HG03432 (cell line): ENCODE measurements around the gene ARL3.
"Not testable (repeated sequence)": the region's sequence is repeated elsewhere in the genome, so short reads cannot be mapped to it uniquely, and the experiment has no call there.

ENCODE experiments used
- ATAC-seq: cut with Tn5 transposase; IDR thresholded peaks from one replicate; pipeline ENCODE4 v1.9.1; 2021; ENCODE audit warnings: mild to moderate bottlenecking, moderate library complexity; ENCODE audit not compliant: unreplicated experiment

ARL3 gene, protein sequence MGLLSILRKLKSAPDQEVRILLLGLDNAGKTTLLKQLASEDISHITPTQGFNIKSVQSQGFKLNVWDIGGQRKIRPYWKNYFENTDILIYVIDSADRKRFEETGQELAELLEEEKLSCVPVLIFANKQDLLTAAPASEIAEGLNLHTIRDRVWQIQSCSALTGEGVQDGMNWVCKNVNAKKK

DNA sequence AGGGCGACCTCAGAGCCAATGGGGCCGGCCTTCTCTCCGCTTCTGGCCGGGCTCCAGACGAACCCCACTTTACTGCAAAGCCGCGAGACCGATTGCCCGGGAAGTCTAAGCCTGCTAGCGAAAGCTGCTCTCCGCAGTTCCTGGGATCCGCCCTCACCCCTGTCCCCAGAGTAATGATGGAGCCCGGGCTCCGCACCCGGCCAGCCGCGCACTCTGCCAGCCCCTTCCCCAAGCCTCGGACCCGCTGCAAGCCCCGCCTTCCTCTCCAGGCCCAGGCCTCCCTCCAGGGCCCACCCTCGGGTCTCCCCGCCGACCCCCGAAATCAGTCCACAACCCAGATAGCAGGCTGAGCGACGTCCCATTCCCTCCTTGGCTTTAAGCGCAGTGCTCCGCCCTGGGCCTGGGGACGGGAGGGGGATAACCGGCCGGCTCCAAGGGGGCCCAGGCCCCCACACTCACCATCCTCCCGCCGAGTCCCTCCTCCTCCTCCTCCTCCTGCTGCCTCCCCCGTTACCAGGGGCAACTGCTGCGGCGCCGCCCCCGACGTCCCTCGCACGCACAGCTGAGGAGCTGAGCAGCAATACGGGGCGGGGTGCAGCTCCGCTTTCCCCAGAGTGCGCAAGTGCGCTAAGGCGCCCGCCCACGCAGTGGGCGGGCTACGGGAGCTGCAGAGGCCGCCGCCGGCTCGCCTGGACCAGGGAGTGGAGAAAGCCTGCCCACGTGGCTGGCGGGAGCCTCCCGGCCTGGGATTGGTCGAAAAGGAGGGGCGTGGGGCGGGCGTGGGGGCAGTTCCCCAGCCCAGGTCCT lies at the start of gene ARL3:
Gene ARL3 (minus strand): TSS at position 584 of the 807 bp plus-strand sequence. CDS start 122 bp downstream, at position 462.
- peak; percentile 86 for ATAC-seq

DNA sequence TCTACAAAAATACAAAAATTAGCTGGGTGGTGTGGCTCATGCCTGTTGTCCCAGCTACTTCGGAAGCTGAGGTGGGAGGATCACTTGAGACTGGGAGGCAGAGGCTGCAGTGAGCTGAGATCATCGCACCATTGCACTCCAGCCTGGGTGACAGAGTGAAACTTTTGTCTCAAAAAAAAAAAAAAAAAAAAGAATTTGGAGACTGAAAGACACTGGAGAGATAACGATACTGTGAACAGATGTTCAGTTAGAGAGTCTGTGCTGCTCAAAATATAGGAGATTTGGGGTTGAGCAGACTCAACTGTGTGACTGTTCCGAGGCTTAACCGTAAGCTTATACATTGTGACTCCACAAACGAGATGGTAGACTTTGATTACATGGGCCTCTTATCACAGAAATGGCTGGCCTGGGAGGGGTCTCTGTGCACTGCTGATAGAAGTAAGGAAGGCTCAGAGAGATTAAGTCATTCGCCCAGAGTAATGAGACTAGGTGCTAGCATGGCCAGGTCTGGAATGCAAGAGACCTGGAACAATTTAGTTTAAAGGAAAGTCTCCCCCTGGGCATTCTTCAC lies 48.9 kb upstream of the ARL3 start:
- no peak for ATAC-seq

DNA sequence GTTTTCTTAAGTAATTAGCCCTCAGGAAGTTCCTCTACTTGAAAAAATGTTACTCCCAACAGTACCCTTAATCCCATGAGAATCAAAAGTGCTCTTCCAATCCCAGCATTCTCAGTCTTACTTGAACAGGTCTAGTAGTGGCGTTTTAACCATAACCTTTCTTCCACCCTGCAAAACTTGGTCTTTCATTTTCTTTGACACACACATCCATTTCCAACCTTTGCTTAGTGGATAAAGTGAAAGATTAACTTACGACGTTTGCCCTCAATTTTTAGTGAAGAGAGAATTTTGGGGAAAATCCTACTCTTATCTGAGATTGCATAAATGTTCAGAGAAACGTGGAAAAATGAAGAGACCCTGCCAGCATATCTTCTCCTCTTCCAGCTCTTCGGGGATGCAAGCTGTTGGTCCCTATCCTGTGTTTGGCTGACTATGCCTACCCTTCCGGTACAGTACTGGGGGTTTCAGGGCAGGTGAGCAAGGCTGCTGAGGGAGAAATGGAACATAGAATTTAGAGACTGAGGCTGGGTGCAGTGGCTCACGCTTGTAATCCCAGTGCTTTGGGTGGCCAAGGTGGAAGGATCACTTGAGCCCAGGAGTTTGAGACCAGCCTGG lies 48.3 kb upstream of the ARL3 start:
- no peak for ATAC-seq

DNA sequence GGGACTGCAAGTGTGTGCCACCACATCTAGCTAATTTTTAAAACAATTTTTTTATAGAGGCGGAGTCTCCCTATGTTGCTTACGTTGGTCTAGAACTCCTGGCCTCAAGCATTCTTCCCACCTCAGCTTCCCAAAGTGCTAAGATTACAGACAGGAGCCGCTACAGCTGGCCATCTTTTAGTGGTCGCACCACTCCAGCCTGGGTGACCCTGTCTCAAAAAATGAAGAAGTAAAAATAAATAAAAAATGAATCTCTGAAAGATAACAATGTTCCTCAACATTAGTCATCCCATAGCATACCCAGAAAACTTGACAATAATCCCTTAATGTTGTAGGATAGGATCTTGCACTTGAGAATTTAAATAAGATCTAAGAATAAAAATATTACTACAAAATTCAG lies 47.8 kb upstream of the ARL3 start:
- ATAC-seq, result no peak

DNA sequence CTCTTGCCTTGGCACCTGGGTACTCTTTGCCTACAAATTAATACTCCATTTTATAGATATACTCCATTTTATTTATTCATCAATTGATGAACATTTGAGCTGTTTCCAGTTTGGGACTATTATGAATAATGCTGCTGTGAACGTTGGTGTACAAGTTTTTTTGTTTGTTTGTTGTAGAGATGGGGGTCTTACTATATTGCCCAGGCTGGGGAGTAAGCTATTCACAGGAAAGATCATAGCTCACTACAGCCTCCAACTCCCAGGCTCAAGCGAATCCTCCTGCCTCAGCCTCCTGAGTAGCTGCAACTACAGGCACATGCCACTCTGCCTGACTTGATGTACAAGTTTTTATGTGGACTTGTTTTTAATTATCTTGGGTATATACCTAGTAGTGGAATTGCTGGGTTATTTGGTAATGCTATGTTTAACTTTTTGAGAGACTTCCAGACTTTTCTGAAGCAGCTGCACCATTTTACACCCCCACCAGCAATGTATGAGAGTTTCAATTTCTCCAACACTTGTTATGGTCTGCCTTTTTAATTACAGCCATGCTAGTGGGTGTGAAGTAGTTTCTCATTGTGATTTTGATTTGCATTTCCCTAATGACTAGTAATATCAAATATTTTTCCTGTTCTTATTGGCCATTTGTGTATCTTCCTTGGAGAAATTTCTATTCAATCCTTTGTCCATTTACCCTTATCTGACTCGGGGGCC lies 45.5 kb upstream of the ARL3 start:
- no peak for ATAC-seq

DNA sequence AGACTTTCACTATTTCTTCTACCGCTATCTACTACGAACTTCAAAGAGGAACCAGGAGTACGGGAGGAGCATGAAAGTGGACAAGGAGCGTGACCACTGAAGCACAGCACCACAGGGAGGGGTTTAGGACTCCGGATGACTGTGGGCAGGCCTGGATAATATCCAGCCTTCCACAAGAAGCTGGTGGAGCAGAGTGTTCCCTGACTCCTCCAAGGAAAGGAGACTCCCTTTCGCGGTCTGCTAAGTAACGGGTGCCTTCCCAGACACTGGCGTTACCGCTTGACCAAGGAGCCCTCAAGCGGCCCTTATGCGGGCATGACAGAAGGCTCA lies 44.7 kb upstream of the ARL3 start:
- not testable (repeated sequence) for ATAC-seq

DNA sequence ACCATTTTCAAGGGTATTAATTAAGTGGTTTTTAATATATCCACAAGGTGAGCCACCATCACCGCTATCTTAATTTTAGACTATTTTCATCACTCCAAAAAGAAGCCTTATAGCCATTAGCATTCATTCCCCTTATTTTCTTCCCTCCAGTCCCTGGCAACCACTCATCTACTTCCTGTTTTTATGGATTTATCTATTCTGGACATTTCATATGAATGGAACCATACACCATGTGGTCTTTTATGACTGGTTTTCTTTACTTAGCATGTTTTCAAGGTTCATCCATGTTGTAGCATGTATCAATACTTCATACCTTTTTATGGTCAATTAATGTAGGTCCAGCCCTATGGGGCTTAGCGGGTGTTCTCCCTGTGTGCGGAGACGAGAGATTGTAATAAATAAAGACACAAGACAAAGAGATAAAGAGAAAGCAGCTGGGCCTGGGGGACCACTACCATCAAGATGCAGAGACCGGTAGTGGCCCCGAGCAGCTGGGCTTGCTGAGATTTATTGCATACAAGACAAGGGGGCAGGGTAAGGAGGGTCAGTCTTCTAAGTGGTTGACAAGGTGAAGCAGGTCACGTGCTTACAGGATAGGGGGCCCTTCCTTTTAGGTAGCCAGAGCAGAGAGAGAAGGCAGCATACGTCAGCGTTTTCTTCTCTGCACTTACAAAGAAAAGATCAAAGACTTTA lies 44.2 kb upstream of the ARL3 start:
- ATAC-seq, result no peak

DNA sequence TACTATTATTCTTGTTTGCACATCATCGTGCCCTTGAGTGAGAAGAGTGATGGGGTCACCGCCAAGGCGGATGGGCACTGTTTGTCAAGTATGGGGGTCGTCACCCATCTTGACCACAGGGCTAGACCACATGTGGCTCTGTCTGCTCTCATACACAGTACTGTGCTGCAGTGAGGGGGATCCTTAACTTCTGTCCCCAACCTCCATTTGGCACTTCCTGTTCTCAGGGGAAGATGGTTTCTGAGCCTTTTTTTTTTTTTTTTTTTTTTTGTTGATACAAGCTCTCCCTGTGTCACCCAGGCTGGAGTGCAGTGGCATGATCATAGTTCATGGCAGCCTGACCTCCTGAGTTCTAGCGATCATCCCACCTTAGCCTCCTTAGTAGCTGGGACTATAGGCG lies 43.1 kb upstream of the ARL3 start:
- ATAC-seq, result no peak

DNA sequence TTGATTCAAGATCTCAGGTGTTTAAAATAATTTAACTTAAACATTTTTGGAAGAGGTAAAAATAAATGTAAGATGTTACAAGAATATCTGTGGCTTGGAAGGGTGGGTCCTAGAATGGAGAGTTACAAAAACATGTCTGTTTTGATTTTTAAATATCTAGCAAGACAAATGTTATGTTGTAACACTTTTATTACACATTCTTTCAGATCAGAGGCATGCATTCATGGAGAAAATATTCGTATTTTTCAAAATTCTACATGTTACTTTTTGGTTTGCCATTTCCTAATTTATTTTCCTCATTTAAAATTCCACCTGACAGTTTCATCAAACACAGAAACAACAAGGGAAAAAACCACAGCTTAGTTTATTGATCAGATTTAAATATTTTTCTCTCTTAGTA lies 39.5 kb upstream of the ARL3 start:
- ATAC-seq, result no peak

DNA sequence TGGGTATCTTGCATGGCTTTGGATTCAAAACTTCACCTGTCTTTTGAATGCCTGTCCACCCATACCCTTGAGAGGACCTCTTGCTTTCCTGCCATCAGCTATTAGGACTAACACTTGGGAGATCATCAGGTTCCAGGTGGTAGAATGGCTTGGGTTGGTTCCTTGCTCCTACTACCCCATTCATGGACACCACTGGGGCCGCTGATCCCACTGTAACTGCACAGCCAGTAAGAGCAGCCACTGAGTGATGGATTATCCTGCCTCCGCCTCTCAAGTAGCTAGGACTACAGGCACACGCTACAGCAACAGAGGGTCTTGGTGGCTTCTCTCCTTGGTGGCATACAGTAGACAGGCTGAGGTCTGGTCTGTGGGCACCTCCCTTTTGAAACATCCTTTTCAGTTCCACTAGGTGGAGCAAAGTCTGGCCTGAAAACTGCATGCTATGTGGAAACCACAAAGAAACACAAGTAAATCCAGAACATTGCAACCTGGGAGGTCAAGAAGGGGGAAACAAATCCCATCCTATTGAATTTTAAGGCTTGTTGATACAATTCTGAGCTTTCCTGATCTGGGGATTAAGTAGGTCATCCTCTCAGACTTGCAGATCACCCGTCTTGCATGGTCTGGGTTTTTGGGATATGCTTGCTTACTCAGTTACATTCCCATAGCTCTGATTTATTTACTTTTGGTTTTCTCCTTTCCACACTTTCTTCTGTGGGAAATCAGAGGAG lies 38.9 kb upstream of the ARL3 start:
- ATAC-seq, result no peak

DNA sequence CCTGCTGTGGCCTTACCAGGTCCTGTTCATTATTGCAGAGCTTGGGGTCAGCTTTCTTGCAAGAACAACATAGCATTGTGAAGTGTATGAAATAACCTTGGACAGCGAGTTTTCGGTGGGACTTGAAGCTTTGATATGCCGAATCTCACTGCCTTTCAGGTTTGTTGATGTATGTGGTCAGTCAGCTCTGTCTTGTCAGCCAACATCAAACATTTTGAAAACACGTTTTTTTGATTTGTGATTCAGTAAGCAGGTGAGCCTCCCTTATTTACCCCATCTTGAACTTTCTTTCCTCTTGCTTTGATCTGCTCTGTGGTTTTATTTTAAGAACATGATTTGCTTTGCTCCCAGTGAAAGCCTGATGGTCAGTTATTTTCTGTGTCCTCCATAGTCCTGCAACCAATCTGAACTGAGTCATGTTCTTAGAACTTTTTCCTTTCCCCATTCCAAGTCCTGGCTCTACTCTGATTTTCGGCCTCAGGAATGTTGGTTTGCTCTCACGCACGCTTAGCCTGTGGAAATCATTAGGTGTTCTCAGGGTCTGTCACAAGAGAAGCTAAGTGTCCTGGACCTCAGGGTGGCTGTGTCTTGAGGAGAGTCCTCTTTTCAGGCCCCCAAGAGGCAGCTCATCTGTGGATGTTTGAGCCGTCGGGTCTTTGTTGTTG lies 38.2 kb upstream of the ARL3 start:
- no peak for ATAC-seq

DNA sequence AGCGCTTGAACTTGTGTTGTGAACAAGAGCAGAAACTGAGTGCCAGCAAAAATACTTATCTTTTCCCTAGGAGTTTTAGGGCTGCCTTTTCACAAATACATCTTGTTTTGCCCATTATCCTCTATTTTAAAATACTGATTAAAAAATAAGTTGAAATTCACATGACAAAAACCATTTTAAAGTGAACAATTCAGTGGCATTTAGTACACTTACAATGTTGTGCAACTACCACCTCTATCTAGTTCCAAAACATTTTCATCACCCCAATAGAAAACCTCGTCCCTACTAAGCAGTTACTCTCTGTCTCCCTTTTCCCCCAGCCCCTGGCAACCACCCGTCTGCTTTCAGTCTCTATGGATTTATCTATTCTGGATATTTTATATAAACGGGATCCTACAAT lies 31.0 kb upstream of the ARL3 start:
- ATAC-seq, result no peak

DNA sequence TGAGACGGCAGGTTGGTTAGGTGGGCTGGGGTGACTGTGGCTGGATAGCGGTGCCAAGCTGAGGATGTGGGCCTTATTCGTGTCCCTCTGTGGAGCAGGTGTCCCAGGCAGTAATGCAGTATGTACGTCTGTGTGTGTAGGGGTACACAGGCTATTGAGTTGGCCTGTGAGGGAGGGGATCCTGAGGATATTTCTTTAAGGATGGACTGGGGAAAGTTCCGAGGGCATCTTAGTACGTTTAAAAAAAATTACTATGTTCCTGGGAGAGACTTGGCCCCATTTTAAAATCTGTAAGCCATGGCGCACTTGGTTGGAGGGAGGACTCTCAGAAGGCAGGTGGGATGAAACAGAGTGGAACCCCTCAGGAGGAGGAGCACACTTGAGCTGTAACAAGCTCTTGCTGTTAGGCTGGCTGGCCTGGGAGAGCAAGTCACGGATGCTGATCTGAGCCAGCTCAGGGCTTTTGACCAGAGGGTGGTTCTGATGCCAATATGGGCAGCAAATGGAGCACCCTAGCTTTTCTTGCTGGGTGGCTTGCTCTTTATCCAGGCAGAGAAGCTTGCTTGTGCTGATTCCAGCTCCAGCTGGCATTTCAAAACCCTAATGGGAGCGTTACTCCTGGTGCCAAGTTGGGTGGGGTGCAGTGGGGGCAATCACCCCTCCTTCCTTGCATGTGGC lies 30.3 kb upstream of the ARL3 start:
- no peak for ATAC-seq

DNA sequence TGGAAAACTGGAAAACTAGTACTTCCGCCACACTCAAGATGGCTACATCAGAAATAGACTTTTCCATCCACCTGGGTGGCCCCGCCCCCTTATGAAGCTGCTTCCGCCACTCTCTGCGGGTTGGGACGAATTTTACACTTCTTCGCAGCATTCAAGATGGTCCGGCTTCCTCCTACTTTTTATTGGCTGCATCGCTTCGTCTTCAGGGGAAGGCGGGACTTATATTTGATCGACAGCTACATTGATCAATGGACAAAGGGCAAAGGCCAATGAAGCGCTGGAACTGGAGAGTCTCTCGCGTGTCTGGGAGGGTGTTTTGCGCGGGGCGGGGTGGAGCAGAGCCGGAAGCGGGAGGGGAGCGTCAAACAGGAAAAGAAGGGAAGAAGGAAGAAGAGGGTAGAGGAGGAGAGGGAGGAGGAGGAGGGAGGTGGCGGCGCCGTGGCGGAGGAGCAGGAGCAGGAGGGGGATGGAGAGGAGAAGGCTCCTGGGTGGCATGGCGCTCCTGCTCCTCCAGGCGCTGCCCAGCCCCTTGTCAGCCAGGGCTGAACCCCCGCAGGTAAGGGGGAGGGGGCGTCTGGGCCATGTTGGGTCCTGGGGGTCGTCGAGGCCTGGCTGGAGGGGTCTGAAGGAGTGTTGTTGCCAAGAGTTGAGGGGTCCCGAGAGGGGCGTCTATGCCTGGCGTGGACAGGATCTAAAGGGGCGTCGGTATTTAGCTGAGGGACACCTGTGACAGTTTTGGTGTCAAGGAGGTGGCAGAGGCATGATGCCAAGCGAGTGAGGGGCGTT lies 29.6 kb upstream of the ARL3 start, which contains the start of gene WBP1L:
Gene WBP1L (plus strand): TSS at position 361 of the 786 bp plus-strand sequence. CDS start 106 bp downstream, at position 467.
- ATAC-seq, result peak; percentile 96

DNA sequence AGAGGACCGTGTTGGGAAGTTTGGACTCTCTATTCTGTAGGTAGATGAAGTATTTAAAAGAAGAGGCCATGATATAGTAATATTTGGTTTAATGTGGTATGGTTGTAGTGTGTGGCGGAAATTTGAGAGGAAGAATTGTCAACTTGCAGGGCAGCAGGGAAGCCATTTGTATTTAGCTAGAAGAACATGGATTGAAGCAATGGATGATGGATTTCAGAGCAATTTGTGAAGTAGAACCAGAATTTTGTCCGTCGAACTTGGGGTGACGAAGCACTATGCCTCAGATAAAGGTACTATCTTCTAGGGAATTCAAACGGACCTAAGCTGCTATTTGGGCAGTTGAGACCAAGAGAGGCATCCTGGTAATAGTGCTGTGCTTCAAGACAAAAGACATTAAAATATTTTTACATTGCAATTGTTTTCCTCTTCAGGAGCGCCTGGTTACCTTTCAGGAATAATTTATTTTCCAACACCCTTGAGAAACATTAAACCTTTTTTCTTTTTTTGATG lies 28.9 kb upstream of the ARL3 start:
- no peak for ATAC-seq

DNA sequence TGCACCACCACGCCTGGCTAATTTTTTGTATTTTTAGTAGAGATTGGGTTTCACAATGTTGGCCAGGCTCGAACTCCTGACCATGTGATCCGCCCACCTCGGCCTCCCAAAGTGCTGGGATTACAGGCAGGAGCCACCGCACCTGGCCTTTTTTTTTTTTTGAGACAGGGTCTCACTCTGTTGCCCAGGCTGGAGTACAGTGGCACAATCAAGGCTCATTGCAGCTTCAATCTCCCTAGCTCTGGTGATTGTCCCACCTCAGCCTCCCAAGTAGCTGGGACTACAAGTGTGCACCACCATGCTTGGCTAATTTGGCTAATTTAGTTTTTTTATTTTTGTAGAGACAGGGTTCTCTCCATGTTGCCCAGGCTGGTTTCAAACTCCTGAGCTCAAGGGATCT lies 28.1 kb upstream of the ARL3 start:
- not testable (repeated sequence) for ATAC-seq

DNA sequence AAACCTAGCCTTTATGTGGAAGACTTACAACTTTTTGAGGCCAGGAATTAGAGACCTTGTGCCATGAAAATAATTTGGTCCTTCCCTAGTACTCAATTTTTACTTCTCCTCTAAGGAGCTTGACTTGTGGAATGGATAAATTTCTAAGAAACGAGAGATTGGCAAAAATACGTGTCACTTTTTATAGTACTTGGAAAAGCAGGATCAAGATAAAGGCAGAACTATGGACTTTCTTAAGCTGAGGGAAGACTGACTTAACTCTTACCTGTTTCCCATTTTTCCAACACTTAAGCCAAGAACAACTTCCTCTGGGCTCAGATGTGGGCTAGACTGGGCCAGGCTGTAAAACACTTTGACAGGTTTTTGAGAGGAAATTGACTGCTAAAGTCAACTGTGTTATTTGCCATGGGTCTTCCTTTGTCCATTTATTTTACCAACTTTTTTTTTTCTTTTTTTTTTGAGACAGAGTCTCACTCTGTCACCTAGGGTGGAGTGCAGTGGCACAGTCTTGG lies 27.6 kb upstream of the ARL3 start:
- ATAC-seq, result no peak

DNA sequence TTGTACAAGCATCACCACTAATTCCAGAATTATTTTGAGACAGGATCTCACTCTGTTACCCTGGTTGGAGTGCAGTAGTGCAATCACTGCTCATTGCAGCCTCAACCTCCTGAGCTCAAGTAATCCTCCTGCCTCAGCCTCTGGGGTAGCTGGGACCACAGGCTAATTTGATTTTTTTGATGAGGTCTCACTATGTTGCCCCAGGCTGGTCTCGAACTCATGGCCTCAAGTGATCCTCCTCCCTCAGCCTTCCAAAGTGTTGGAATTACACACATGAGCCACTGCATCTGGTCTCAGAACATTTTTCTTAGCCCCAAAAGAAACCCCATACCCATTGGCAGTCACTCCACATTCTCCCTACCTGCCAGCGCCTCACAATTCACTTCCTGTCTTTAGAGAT lies 26.0 kb upstream of the ARL3 start:
- ATAC-seq, result no peak
